HG03354 (cell line): ENCODE results near the gene TRNAU1AP.

Experiments used
- ATAC-seq: cut with Tn5 transposase; IDR thresholded peaks from one replicate; pipeline ENCODE4 v1.9.1; 2021; ENCODE audit warnings: mild to moderate bottlenecking; ENCODE audit not compliant: unreplicated experiment, poor library complexity, severe bottlenecking

The TRNAU1AP gene

GRCh38 chr1:28601696-28602095, 48.8 kb downstream of the TRNAU1AP start:
- peak; percentile 64 for ATAC-seq

- ATAC-seq = no peak
These were observed 49.9 kb downstream of the TRNAU1AP start for GRCh38 chr1:28602536-28603439.

GRCh38 chr1:28604411-28604810, 51.5 kb downstream of the TRNAU1AP start:
- no peak for ATAC-seq

- no peak for ATAC-seq
These were observed 52.1 kb downstream of the TRNAU1AP start for GRCh38 chr1:28604962-28605361.

GRCh38 chr1:28606771-28607170, 53.9 kb downstream of the TRNAU1AP start:
- no peak for ATAC-seq

- ATAC-seq = no peak
These were observed 60.3 kb downstream of the TRNAU1AP start for GRCh38 chr1:28613175-28613574.
